Measurements from ENCODE around the gene DET1. TPM values are rescaled to one million over a fixed set of nuclear protein-coding genes. Genes with fewer than 3 reads are reported as not detected.
A peak's percentile ranks its signal among the peaks of the same experiment; 100 is the strongest.

The DET1 gene
- polyA plus RNA-seq, 1 donor from 2014 or later: 12.9 TPM

- H3F3A ChIP-seq (ENCODE audit: insufficient read depth, low read length, poor library complexity, severe bottlenecking): no peaks in the 10 kb centered on the region
- no peaks in the 10 kb centered on the region for H3K9me3 ChIP-seq (ENCODE audit: low read length)
- TF ChIP-seq RAD21 (conservative IDR thresholded peaks at IDR 0.05) (no peak), SMC3 (conservative IDR thresholded peaks at IDR 0.05; ENCODE audit: poor library complexity) (no peak), MXI1 (conservative IDR thresholded peaks at IDR 0.05; ENCODE audit: poor library complexity, severe bottlenecking) (no peak), EP300 (conservative IDR thresholded peaks at IDR 0.05; ENCODE audit: poor library complexity, severe bottlenecking) (no peak), TAF1 (IDR thresholded peaks at IDR 0.05; ENCODE audit: low read depth) (no peak), EZH2 (IDR thresholded peaks at IDR 0.05; ENCODE audit: borderline replicate concordance, insufficient read depth, low read length, poor library complexity, severe bottlenecking) (no peak), POLR2AphosphoS5 (IDR thresholded peaks at IDR 0.05) (no peak), REST (IDR thresholded peaks at IDR 0.05; ENCODE audit: borderline replicate concordance) (no peak)
- TF ChIP-seq, protein P1, sequence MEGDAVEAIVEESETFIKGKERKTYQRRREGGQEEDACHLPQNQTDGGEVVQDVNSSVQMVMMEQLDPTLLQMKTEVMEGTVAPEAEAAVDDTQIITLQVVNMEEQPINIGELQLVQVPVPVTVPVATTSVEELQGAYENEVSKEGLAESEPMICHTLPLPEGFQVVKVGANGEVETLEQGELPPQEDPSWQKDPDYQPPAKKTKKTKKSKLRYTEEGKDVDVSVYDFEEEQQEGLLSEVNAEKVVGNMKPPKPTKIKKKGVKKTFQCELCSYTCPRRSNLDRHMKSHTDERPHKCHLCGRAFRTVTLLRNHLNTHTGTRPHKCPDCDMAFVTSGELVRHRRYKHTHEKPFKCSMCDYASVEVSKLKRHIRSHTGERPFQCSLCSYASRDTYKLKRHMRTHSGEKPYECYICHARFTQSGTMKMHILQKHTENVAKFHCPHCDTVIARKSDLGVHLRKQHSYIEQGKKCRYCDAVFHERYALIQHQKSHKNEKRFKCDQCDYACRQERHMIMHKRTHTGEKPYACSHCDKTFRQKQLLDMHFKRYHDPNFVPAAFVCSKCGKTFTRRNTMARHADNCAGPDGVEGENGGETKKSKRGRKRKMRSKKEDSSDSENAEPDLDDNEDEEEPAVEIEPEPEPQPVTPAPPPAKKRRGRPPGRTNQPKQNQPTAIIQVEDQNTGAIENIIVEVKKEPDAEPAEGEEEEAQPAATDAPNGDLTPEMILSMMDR (IDR thresholded peaks at IDR 0.05; ENCODE audit: poor library complexity, severe bottlenecking): no peak
- H2AFZ ChIP-seq (ENCODE audit: low read depth, low read length): no peak overlapping the region
- H3K27me3 ChIP-seq (ENCODE audit: insufficient read depth, low read depth, low read length): no peaks in the 10 kb centered on the region
- H3K9ac ChIP-seq (ENCODE audit: low read length): no peak overlapping the region
- peak overlapping the region; percentile 37 for H3K27ac ChIP-seq (ENCODE audit: low read length)
- H3K9me2 ChIP-seq (ENCODE audit: insufficient read depth, low read length): no peaks in the 10 kb centered on the region
- no peaks in the 10 kb centered on the region for H3K36me3 ChIP-seq (ENCODE audit: insufficient read depth, low read length)
- H4K20me1 ChIP-seq (ENCODE audit: insufficient read depth): no peaks in the 10 kb centered on the region
- no peak overlapping the region for H3K4me2 ChIP-seq (ENCODE audit: low read length)
- no peaks in the 10 kb centered on the region for H3K79me2 ChIP-seq (replicated peaks; ENCODE audit: insufficient read depth, low read length)
- no peak overlapping the region for H3K4me3 ChIP-seq (ENCODE audit: low read length)
These were observed 22.1 kb upstream of the DET1 start for GRCh38 chr15:88568589-88568988.

DNA sequence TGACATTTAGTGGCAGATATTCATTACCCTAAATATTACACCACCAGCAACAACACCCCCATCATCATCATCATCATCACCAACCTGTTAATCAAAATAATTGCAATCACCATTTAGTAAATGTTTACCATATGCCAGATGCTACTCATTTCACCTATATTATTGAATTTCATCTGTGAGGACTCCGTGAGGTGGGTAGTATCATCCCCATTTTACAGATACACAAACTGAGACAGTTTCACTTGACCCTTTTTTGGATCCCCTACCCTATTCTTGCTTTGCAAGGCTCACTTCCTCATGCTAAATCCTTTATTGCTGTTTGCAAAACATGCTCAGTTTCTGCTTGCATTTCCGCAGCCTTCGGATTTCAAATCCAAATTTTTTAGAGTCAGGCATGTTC, 18.3 kb upstream of the DET1 start:
- no peak for TF ChIP-seq MXI1 (conservative IDR thresholded peaks at IDR 0.05; ENCODE audit: poor library complexity, severe bottlenecking)
- no peak for TF ChIP-seq EP300 (conservative IDR thresholded peaks at IDR 0.05; ENCODE audit: poor library complexity, severe bottlenecking)
- no peak for TF ChIP-seq EZH2 (IDR thresholded peaks at IDR 0.05; ENCODE audit: borderline replicate concordance, insufficient read depth, low read length, poor library complexity, severe bottlenecking)
- TF ChIP-seq SMC3 (conservative IDR thresholded peaks at IDR 0.05; ENCODE audit: poor library complexity): no peak
- TF ChIP-seq RAD21 (conservative IDR thresholded peaks at IDR 0.05): no peak
- TF ChIP-seq POLR2AphosphoS5 (IDR thresholded peaks at IDR 0.05): no peak
- TF ChIP-seq TAF1 (IDR thresholded peaks at IDR 0.05; ENCODE audit: low read depth): no peak
- TF ChIP-seq, protein P1 (IDR thresholded peaks at IDR 0.05; ENCODE audit: poor library complexity, severe bottlenecking): no peak
- TF ChIP-seq REST (IDR thresholded peaks at IDR 0.05; ENCODE audit: borderline replicate concordance): no peak

More for the DNA sequence above, 18.3 kb upstream of the DET1 start:
- Histone ChIP-seq H3K4me2 (ENCODE audit: low read length) (no peak overlapping the region), H4K20me1 (ENCODE audit: insufficient read depth) (no peaks in the 10 kb centered on the region), H3K79me2 (replicated peaks; ENCODE audit: insufficient read depth, low read length) (no peaks in the 10 kb centered on the region), H3K9me3 (ENCODE audit: low read length) (no peaks in the 10 kb centered on the region), H3K9ac (ENCODE audit: low read length) (no peak overlapping the region), H2AFZ (ENCODE audit: low read depth, low read length) (no peak overlapping the region), H3F3A (ENCODE audit: insufficient read depth, low read length, poor library complexity, severe bottlenecking) (no peaks in the 10 kb centered on the region), H3K4me3 (ENCODE audit: low read length) (no peak overlapping the region), H3K36me3 (ENCODE audit: insufficient read depth, low read length) (no peaks in the 10 kb centered on the region), H3K27me3 (ENCODE audit: insufficient read depth, low read depth, low read length) (no peaks in the 10 kb centered on the region), H3K27ac (ENCODE audit: low read length) (no peak overlapping the region), H3K9me2 (ENCODE audit: insufficient read depth, low read length) (no peaks in the 10 kb centered on the region)

Measured in neural cell (in vitro differentiated cells).